ENCODE results near the gene ISG15.
A peak's percentile ranks its signal among the peaks of the same experiment; 100 is the strongest.

Gene ISG15

DNA sequence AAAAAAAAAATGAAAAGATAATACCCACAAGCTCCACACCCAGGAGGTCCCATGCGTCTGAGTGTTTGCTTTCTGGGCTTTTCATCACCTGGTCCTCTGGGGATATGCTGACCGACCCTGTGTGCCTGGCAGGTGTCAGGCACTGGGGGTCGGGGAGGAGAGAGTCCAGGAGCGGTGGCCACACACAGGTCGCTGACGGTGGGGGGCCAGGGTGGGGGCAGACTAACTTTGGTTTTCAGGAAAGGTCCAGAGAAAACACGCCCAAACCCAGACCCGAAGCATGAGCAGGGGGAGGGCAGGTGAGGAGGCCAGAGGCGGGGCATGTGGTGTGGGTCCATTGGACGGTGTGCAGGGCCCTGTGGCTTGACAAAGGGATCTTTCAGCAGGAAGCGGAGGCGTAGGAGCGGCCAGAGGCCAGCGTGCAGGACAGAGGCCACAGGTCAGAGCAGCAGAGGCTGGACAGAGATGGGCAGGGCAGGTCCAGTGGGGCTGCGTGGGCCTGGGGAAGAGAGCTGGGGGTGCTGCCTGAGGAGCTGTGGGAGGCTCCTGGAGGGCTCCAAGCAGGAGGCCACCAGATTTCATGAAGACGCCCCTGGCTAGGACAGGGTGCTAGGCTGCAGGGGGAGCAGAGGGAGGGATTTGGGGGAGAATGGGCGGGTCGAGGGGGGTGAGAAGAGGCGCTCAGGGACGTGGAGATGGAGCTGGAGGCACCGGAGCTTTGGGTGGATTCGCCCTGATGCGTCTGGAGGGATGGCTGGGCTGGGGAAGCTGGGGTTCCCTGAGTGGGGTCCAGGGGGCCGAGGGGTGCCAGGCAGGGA lies 45.0 kb downstream of the ISG15 start:
- DNase-seq (ENCODE audit: low read depth), result no peak
- TF ChIP-seq, protein P1, sequence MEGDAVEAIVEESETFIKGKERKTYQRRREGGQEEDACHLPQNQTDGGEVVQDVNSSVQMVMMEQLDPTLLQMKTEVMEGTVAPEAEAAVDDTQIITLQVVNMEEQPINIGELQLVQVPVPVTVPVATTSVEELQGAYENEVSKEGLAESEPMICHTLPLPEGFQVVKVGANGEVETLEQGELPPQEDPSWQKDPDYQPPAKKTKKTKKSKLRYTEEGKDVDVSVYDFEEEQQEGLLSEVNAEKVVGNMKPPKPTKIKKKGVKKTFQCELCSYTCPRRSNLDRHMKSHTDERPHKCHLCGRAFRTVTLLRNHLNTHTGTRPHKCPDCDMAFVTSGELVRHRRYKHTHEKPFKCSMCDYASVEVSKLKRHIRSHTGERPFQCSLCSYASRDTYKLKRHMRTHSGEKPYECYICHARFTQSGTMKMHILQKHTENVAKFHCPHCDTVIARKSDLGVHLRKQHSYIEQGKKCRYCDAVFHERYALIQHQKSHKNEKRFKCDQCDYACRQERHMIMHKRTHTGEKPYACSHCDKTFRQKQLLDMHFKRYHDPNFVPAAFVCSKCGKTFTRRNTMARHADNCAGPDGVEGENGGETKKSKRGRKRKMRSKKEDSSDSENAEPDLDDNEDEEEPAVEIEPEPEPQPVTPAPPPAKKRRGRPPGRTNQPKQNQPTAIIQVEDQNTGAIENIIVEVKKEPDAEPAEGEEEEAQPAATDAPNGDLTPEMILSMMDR (conservative IDR thresholded peaks at IDR 0.05; ENCODE audit: low read depth, low read length), result no peak
- no peak overlapping the region for H3K4me3 ChIP-seq (ENCODE audit: low read depth, low read length)

DNA sequence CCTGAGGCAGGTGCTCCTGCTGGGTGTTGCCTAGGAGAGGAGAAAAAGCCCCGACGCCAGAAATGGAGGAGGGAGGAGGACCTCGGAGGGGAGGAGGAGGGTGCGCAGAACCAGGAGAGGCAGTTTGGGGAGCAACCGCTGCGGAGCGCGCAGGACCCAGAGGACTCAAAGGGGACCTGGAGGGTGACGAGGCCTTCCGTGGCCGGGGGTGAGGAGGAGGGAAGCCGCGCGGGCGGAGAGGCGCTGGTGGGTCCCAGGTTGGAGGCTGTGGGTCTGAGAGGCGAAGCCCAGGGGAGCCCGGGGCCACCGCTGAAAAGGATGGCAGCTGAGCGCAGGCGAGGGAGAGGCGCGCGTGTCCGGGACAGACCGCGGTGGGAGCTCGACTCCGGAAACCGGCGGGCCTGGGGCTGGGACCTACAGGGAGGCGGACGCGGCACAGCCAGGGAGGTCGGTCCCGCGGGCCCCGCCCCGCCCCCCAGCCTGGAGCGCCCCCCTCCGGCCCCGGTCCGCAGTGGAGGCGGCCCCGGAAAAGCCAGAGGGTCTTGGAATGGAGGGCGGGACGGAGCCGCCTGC lies 45.7 kb downstream of the ISG15 start:
- peak overlapping the region; percentile 54 for H3K4me3 ChIP-seq (ENCODE audit: low read depth, low read length)
- DNase-seq (ENCODE audit: low read depth), result no peak
- TF ChIP-seq, protein P1 (conservative IDR thresholded peaks at IDR 0.05; ENCODE audit: low read depth, low read length), result peak; percentile 19

DNA sequence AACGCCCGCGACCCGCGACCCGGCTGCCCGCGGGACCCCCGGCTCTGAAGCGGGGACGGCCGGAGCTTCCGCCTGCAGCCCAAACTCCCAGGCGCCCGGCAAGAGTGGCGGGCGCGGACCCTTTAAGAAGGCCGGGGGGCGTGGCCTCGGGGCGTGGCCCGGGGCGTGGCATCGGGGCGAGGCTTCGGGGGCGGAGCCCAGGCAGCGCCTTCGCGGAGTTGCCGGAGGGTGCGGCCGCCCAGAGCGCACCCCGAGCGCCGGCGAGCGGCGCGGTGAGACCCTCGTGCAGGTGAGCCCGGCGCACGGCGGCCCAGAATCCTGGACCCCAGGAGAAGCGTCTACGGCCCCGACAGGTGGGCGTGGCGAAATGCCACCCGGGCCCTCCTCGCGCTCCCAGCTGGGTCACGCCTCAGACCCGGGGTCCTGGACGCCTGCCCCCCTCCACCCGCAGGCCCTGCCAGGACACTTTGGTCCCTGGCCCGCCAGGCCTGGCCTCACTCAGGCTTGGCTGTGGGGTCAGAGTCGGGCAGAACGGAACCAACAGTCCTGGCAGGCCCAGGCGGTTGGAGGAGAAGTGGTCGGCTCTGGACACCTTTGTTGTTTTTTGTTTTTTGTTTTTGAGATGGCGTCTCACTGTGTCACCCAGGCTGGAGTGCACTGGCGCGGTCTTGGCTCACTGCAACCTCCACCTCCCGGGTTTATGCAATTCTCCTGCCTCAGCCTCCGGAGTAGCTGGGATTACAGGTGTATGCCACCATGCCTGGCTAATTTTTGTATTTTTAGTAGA lies 46.4 kb downstream of the ISG15 start:
- H3K4me3 ChIP-seq (ENCODE audit: low read depth, low read length), result peak overlapping the region; percentile 54
- TF ChIP-seq, protein P1 (conservative IDR thresholded peaks at IDR 0.05; ENCODE audit: low read depth, low read length), result no peak
- peak; percentile 72 for DNase-seq (ENCODE audit: low read depth)

DNA sequence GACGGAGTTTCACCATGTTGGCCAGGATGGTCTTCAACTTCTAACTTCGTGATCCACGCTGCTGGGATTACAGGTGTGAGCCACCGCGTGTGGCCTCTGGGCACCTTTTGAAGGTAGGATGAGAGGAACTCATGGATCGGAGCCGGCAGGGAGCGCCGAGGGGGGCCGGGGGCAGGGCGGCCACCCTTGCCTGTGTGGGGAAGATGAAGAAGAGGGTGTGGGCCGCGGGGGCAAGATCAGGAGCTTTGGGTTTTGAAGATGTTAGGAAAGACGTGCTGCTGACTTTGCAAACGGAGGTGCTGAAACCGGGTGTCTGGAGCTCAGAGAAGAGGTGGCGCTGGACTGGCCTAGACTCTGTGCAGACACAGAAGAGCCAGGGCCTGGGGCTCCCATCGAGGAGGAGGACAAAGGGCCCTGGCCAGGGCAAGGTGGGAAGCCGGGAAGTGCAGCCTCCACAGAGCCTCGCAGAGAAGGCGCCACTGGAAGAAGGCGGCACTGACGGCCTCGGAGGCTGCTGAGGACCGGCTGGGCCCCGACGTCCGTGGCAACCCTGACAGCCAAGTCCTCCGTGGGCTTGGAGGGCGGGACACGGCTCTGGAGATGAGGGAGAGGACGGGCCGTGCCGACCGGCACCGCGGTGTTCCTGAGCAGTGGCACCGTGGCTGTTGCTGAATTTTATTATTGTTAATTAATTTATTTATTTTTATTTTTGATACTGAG lies 47.1 kb downstream of the ISG15 start:
- H3K4me3 ChIP-seq (ENCODE audit: low read depth, low read length), result no peak overlapping the region
- TF ChIP-seq, protein P1 (conservative IDR thresholded peaks at IDR 0.05; ENCODE audit: low read depth, low read length), result no peak
- DNase-seq (ENCODE audit: low read depth), result no peak

DNA sequence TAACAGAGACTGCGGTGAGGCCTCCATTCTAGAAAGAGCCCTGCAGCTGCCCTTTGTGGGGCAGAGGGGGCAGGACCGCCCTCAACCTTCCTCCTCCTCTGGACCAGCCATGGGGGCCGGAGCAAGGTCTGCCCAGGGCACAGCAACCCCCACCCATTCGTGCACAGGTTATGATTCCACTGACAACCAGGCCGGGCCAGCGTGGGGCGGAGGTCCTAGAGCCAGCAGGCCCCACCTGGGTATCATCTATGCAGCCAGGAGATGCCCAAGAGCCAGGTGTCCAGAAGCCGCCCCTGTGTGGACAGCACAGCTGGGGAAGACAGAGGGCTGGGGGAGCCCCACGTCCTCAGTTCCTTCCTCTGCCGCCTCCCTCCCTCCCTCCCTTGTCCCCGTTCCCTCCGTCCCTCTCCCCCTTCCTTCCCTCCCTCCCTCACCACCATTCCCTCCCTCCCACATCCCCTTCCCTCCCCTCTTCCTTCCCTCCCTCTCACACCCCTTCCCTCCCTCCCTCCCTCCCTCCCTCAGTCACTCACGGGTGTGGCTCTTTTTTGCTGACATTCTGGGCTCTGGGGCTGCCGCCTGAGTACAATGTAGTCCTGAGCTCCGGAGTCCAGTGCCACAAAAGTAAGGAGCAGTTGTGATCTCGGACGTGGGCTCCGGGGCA lies 48.5 kb downstream of the ISG15 start:
- no peak for DNase-seq (ENCODE audit: low read depth)
- TF ChIP-seq, protein P1 (conservative IDR thresholded peaks at IDR 0.05; ENCODE audit: low read depth, low read length), result no peak
- H3K4me3 ChIP-seq (ENCODE audit: low read depth, low read length), result no peak overlapping the region

Measured in choroid plexus epithelial cell (primary cell).